ENCODE results near the gene ERO1B.
"Not testable (repeated sequence)": the region's sequence is repeated elsewhere in the genome, so short reads cannot be mapped to it uniquely, and the experiment has no call there.

ERO1B gene

GRCh38 chr1:236320214-236320613 lies 38.5 kb upstream of the ERO1B start:
- Histone ChIP-seq H3K4me1 (ENCODE audit: low read length) (no peaks in the 10 kb centered on the region), H3K4me3 (ENCODE audit: low read length) (no peak overlapping the region), H3K27ac (ENCODE audit: low read length) (no peak overlapping the region), H3K4me2 (ENCODE audit: low read length) (no peak overlapping the region), H2AFZ (ENCODE audit: low read depth, low read length) (no peak overlapping the region), H3K9ac (ENCODE audit: low read length) (no peak overlapping the region), H4K20me1 (ENCODE audit: insufficient read depth, low read length) (no peaks in the 10 kb centered on the region), H3K79me2 (ENCODE audit: low read length) (no peaks in the 10 kb centered on the region), H3K27me3 (ENCODE audit: low read depth, low read length) (peaks cover 7% of the 10 kb centered on the region), H3K9me3 (ENCODE audit: insufficient read depth, low read length) (peaks cover 14% of the 10 kb centered on the region; the same call in 1 of the 2 replicates), H3K36me3 (replicated peaks; ENCODE audit: low read depth, low read length) (no peaks in the 10 kb centered on the region)
- TF ChIP-seq EZH2phosphoT487 (IDR thresholded peaks at IDR 0.05; ENCODE audit: low read depth) (no peak), CTCF (IDR thresholded peaks at IDR 0.05; ENCODE audit: low read depth, low read length) (no peak)

- Histone ChIP-seq H3K79me2 (ENCODE audit: low read length) (no peaks in the 10 kb centered on the region), H3K4me1 (ENCODE audit: low read length) (no peaks in the 10 kb centered on the region), H3K36me3 (replicated peaks; ENCODE audit: low read depth, low read length) (no peaks in the 10 kb centered on the region), H3K27me3 (ENCODE audit: low read depth, low read length) (peaks cover 11% of the 10 kb centered on the region), H3K27ac (ENCODE audit: low read length) (no peak overlapping the region), H4K20me1 (ENCODE audit: insufficient read depth, low read length) (no peaks in the 10 kb centered on the region), H2AFZ (ENCODE audit: low read depth, low read length) (no peak overlapping the region), H3K4me3 (ENCODE audit: low read length) (no peak overlapping the region), H3K9ac (ENCODE audit: low read length) (no peak overlapping the region), H3K4me2 (ENCODE audit: low read length) (no peak overlapping the region), H3K9me3 (ENCODE audit: insufficient read depth, low read length) (0 out of 2 replicates have a peak, but pooled peaks cover 4% of the 10 kb centered on the region)
- TF ChIP-seq CTCF (IDR thresholded peaks at IDR 0.05; ENCODE audit: low read depth, low read length): no peak
- no peak for TF ChIP-seq EZH2phosphoT487 (IDR thresholded peaks at IDR 0.05; ENCODE audit: low read depth)
Observed at GRCh38 chr1:236316437-236316836, 34.7 kb upstream of the ERO1B start.

- no peak overlapping the region for H3K4me3 ChIP-seq (ENCODE audit: low read length)
- peaks cover 17% of the 10 kb centered on the region for H3K27me3 ChIP-seq (ENCODE audit: low read depth, low read length)
- H4K20me1 ChIP-seq (ENCODE audit: insufficient read depth, low read length): no peaks in the 10 kb centered on the region
- no peak overlapping the region for H3K9ac ChIP-seq (ENCODE audit: low read length)
- H2AFZ ChIP-seq (ENCODE audit: low read depth, low read length): no peak overlapping the region
- H3K27ac ChIP-seq (ENCODE audit: low read length): no peak overlapping the region
- no peaks in the 10 kb centered on the region for H3K36me3 ChIP-seq (replicated peaks; ENCODE audit: low read depth, low read length)
- no peaks in the 10 kb centered on the region for H3K9me3 ChIP-seq (ENCODE audit: insufficient read depth, low read length)
- H3K79me2 ChIP-seq (ENCODE audit: low read length): no peaks in the 10 kb centered on the region
- no peak overlapping the region for H3K4me2 ChIP-seq (ENCODE audit: low read length)
- TF ChIP-seq EZH2phosphoT487 (IDR thresholded peaks at IDR 0.05; ENCODE audit: low read depth) (no peak), CTCF (IDR thresholded peaks at IDR 0.05; ENCODE audit: low read depth, low read length) (no peak)
- H3K4me1 ChIP-seq (ENCODE audit: low read length): no peaks in the 10 kb centered on the region
Observed at GRCh38 chr1:236315518-236315917, 33.8 kb upstream of the ERO1B start.

- H3K4me1 ChIP-seq (ENCODE audit: low read length): no peaks in the 10 kb centered on the region
- H3K4me2 ChIP-seq (ENCODE audit: low read length): no peak overlapping the region
- TF ChIP-seq EZH2phosphoT487 (IDR thresholded peaks at IDR 0.05; ENCODE audit: low read depth) (no peak), CTCF (IDR thresholded peaks at IDR 0.05; ENCODE audit: low read depth, low read length) (no peak)
- no peak overlapping the region for H3K27ac ChIP-seq (ENCODE audit: low read length)
- H3K4me3 ChIP-seq (ENCODE audit: low read length): no peak overlapping the region
- H3K79me2 ChIP-seq (ENCODE audit: low read length): no peaks in the 10 kb centered on the region
- H3K36me3 ChIP-seq (replicated peaks; ENCODE audit: low read depth, low read length): no peaks in the 10 kb centered on the region
- H4K20me1 ChIP-seq (ENCODE audit: insufficient read depth, low read length): no peaks in the 10 kb centered on the region
- no peaks in the 10 kb centered on the region for H3K9me3 ChIP-seq (ENCODE audit: insufficient read depth, low read length)
- no peak overlapping the region for H2AFZ ChIP-seq (ENCODE audit: low read depth, low read length)
- H3K9ac ChIP-seq (ENCODE audit: low read length): no peak overlapping the region
- H3K27me3 ChIP-seq (ENCODE audit: low read depth, low read length): peaks cover 17% of the 10 kb centered on the region
Observed at GRCh38 chr1:236315092-236315491, 33.3 kb upstream of the ERO1B start.

- H3K4me1 ChIP-seq (ENCODE audit: low read length); H3K36me3 ChIP-seq (replicated peaks; ENCODE audit: low read depth, low read length); H4K20me1 ChIP-seq (ENCODE audit: insufficient read depth, low read length); H3K9ac ChIP-seq (ENCODE audit: low read length); H3K4me3 ChIP-seq (ENCODE audit: low read length); H3K4me2 ChIP-seq (ENCODE audit: low read length); H3K9me3 ChIP-seq (ENCODE audit: insufficient read depth, low read length); H2AFZ ChIP-seq (ENCODE audit: low read depth, low read length); H3K27ac ChIP-seq (ENCODE audit: low read length); H3K79me2 ChIP-seq (ENCODE audit: low read length): not testable (repeated sequence)
- H3K27me3 ChIP-seq (ENCODE audit: low read depth, low read length): peaks cover 17% of the 10 kb centered on the region
Observed at GRCh38 chr1:236314050-236314449, 32.3 kb upstream of the ERO1B start.

Data from OCI-LY3 (cell line).